ENCODE results near the gene INHA. TPM values are rescaled to one million over a fixed set of nuclear protein-coding genes. Genes with fewer than 3 reads are reported as not detected.

Gene INHA
- total RNA-seq, 2 experiments from 2014 or later: not detected

GRCh38 chr2:219541611-219542180, 30.4 kb upstream of the INHA start:
- Mint-ChIP-seq H3K27me3 (no peaks in the 10 kb centered on the region), H3K9me3 (ENCODE audit: low read depth) (no peaks in the 10 kb centered on the region), H3K36me3 (ENCODE audit: low read depth) (peaks cover 11% of the 10 kb centered on the region), H3K4me3 (peak overlapping the region; percentile 87), H3K27ac (no peak overlapping the region), H3K4me1 (peaks cover 22% of the 10 kb centered on the region)
- ATAC-seq (peak; percentile 43), DNase-seq (peak; percentile 93)
- intact Hi-C loops (cut with DNase I, micrococcal nuclease): loop anchor here (1.0 to 10.0 kb wide), 10 partner anchors 101 to 1137 kb away; partner anchors contain the start of genes CNOT9 (in 1 of the 2), CNPPD1 (in 1 of the 2), NHEJ1 (in 1 of the 2) and TUBA4A (in 1 of the 2)
- ChIA-PET POLR2A (no interaction called here), CTCF (interaction anchor here (0.6 to 6.9 kb wide), 29 partner anchors 10 to 1382 kb away, joined by 3 to 55 read pairs (median 5); partner anchors contain the start of genes GMPPA and STK11IP)

GRCh38 chr2:219542931-219543595, 29.0 kb upstream of the INHA start:
- DNase-seq: no peak
- CTCF ChIA-PET: interaction anchor here (0.6 to 6.9 kb wide), 14 partner anchors 10 to 1265 kb away, joined by 3 to 55 read pairs (median 10); partner anchors contain the start of genes GMPPA, INHA and STK11IP
- intact Hi-C loops (cut with DNase I, micrococcal nuclease): loop anchor here (1.0 to 10.0 kb wide), 13 partner anchors 9 to 1138 kb away; partner anchors contain the start of genes GMPPA (in 2 of the 2), STK11IP (in 2 of the 2), CNOT9 (in 1 of the 2) and CNPPD1 (in 1 of the 2)
- H3K4me1 Mint-ChIP-seq: peaks cover 22% of the 10 kb centered on the region
- H3K27ac Mint-ChIP-seq: peak overlapping the region; percentile 66
- ATAC-seq: peak; percentile 56
- H3K9me3 Mint-ChIP-seq (ENCODE audit: low read depth): no peaks in the 10 kb centered on the region
- POLR2A ChIA-PET: interaction anchor here (0.8 to 1.0 kb wide), 2 partner anchors 45 to 104 kb away, joined by 3 read pairs; partner anchors contain the start of gene GMPPA
- no peaks in the 10 kb centered on the region for H3K27me3 Mint-ChIP-seq
- peak overlapping the region; percentile 87 for H3K4me3 Mint-ChIP-seq
- H3K36me3 Mint-ChIP-seq (ENCODE audit: low read depth): peaks cover 11% of the 10 kb centered on the region

GRCh38 chr2:219543596-219544358, 28.3 kb upstream of the INHA start, which contains the start of the genes CHPF and TMEM198:
TSS of gene CHPF (minus strand) at chr2:219543809. CDS start at chr2:219543538, 271 bp downstream.
TSS of gene TMEM198 (plus strand) at chr2:219544028. CDS start at chr2:219544728, 700 bp downstream.
- POLR2A ChIA-PET: interaction anchor here (0.8 to 1.0 kb wide), 2 partner anchors 46 to 105 kb away, joined by 3 read pairs; partner anchors contain the start of gene GMPPA
- Mint-ChIP-seq H3K9me3 (ENCODE audit: low read depth) (no peaks in the 10 kb centered on the region), H3K4me1 (peaks cover 22% of the 10 kb centered on the region), H3K4me3 (peak within 1 kb of the TSS; percentile 87), H3K27me3 (no peaks in the 10 kb centered on the region), H3K27ac (peak within 1 kb of the TSS; percentile 66), H3K36me3 (ENCODE audit: low read depth) (peaks cover 11% of the 10 kb centered on the region)
- DNase-seq (peak; percentile 98), ATAC-seq (peak; percentile 85)
- intact Hi-C loops (cut with DNase I, micrococcal nuclease): loop anchor here (1.0 to 10.0 kb wide), 13 partner anchors 9 to 1139 kb away; partner anchors contain the start of genes GMPPA (in 2 of the 2), STK11IP (in 2 of the 2), CNOT9 (in 1 of the 2) and CNPPD1 (in 1 of the 2)
- CTCF ChIA-PET: interaction anchor here (0.6 to 6.9 kb wide), 12 partner anchors 9 to 260 kb away, joined by 3 to 55 read pairs (median 8); partner anchors contain the start of genes GMPPA, INHA and STK11IP

GRCh38 chr2:219544567-219544966, 27.5 kb upstream of the INHA start:
- POLR2A ChIA-PET: no interaction called here
- DNase-seq: no peak
- Mint-ChIP-seq H3K4me1 (peaks cover 22% of the 10 kb centered on the region), H3K27ac (no peak overlapping the region), H3K9me3 (ENCODE audit: low read depth) (no peaks in the 10 kb centered on the region), H3K4me3 (peak overlapping the region; percentile 87), H3K27me3 (no peaks in the 10 kb centered on the region), H3K36me3 (ENCODE audit: low read depth) (peaks cover 6% of the 10 kb centered on the region)
- CTCF ChIA-PET: interaction anchor here (0.6 to 6.9 kb wide), 9 partner anchors 15 to 144 kb away, joined by 3 to 55 read pairs (median 4); partner anchors contain the start of genes GMPPA and STK11IP
- intact Hi-C loops (cut with DNase I, micrococcal nuclease): loop anchor here in 1 of 2 experiments (5.0 to 10.0 kb wide), 7 partner anchors 247 to 1140 kb away; partner anchors contain the start of genes CNOT9, NHEJ1, TUBA4A and TUBA4B
- ATAC-seq: no peak

- intact Hi-C loops (cut with DNase I, micrococcal nuclease): loop anchor here in 1 of 2 experiments (10.0 kb wide), 2 partner anchors 291 to 1141 kb away; partner anchors contain the start of genes TUBA4A and TUBA4B
- Mint-ChIP-seq H3K9me3 (ENCODE audit: low read depth) (no peaks in the 10 kb centered on the region), H3K4me3 (peak overlapping the region; percentile 87), H3K27ac (no peak overlapping the region), H3K27me3 (no peaks in the 10 kb centered on the region), H3K4me1 (peaks cover 22% of the 10 kb centered on the region), H3K36me3 (ENCODE audit: low read depth) (peaks cover 6% of the 10 kb centered on the region)
- ATAC-seq (no peak), DNase-seq (no peak)
- ChIA-PET CTCF (interaction anchor here (0.8 to 6.9 kb wide), 5 partner anchors 16 to 101 kb away, joined by 3 to 55 read pairs (median 4); partner anchors contain the start of gene GMPPA), POLR2A (no interaction called here)
These were observed 26.7 kb upstream of the INHA start for GRCh38 chr2:219545295-219545942.

GRCh38 chr2:219545943-219546352, 26.2 kb upstream of the INHA start:
- CTCF ChIA-PET: interaction anchor here (1.5 to 6.9 kb wide), 3 partner anchors 16 to 97 kb away, joined by 4 to 55 read pairs (median 15); partner anchors contain the start of gene GMPPA
- H3K4me3 Mint-ChIP-seq: no peak overlapping the region
- intact Hi-C loops (cut with DNase I, micrococcal nuclease): loop anchor here in 1 of 2 experiments (10.0 kb wide), 2 partner anchors 291 to 1141 kb away; partner anchors contain the start of genes TUBA4A and TUBA4B

GRCh38 chr2:219547621-219548020, 24.5 kb upstream of the INHA start:
- H3K4me1 Mint-ChIP-seq: peaks cover 13% of the 10 kb centered on the region
- ATAC-seq (no peak), DNase-seq (no peak)
- CTCF ChIA-PET: interaction anchor here (0.7 kb wide), 1 partner anchor 238 kb away, joined by 3 read pairs; no protein-coding TSS in a partner anchor
- H3K9me3 Mint-ChIP-seq (ENCODE audit: low read depth): no peaks in the 10 kb centered on the region
- H3K27ac Mint-ChIP-seq: no peak overlapping the region
- no peak overlapping the region for H3K4me3 Mint-ChIP-seq
- intact Hi-C loops (cut with DNase I, micrococcal nuclease): loop anchor here in 1 of 2 experiments (10.0 kb wide), 2 partner anchors 293 to 1143 kb away; partner anchors contain the start of genes TUBA4A and TUBA4B
- POLR2A ChIA-PET: no interaction called here
- H3K36me3 Mint-ChIP-seq (ENCODE audit: low read depth): no peaks in the 10 kb centered on the region
- H3K27me3 Mint-ChIP-seq: peaks cover 7% of the 10 kb centered on the region

More at GRCh38 chr2:219545943-219546352, 26.2 kb upstream of the INHA start:
- peaks cover 3% of the 10 kb centered on the region for H3K27me3 Mint-ChIP-seq
- POLR2A ChIA-PET: no interaction called here
- peaks cover 6% of the 10 kb centered on the region for H3K36me3 Mint-ChIP-seq (ENCODE audit: low read depth)
- no peak for DNase-seq
- H3K27ac Mint-ChIP-seq: no peak overlapping the region
- no peaks in the 10 kb centered on the region for H3K9me3 Mint-ChIP-seq (ENCODE audit: low read depth)
- ATAC-seq: no peak
- H3K4me1 Mint-ChIP-seq: peaks cover 22% of the 10 kb centered on the region

GRCh38 chr2:219548990-219549389, 23.1 kb upstream of the INHA start:
- Mint-ChIP-seq H3K4me1 (peaks cover 13% of the 10 kb centered on the region), H3K36me3 (ENCODE audit: low read depth) (no peaks in the 10 kb centered on the region), H3K27me3 (peaks cover 18% of the 10 kb centered on the region), H3K9me3 (ENCODE audit: low read depth) (no peaks in the 10 kb centered on the region), H3K4me3 (no peak overlapping the region), H3K27ac (no peak overlapping the region)
- CTCF ChIA-PET: interaction anchor here (0.5 to 0.8 kb wide), 4 partner anchors 11 to 294 kb away, joined by 3 to 4 read pairs (median 4); no protein-coding TSS in a partner anchor
- intact Hi-C loops (cut with DNase I, micrococcal nuclease): loop anchor here in 1 of 2 experiments (10.0 kb wide), 2 partner anchors 294 to 1144 kb away; partner anchors contain the start of genes TUBA4A and TUBA4B
- POLR2A ChIA-PET: no interaction called here
- DNase-seq (no peak), ATAC-seq (no peak)

GRCh38 chr2:219549619-219550018, 22.5 kb upstream of the INHA start:
- intact Hi-C loops (cut with DNase I, micrococcal nuclease): loop anchor here in 1 of 2 experiments (10.0 kb wide), 2 partner anchors 295 to 1145 kb away; partner anchors contain the start of genes TUBA4A and TUBA4B
- Mint-ChIP-seq H3K27ac (no peak overlapping the region), H3K4me1 (peaks cover 7% of the 10 kb centered on the region)

More at GRCh38 chr2:219549619-219550018, 22.5 kb upstream of the INHA start:
- DNase-seq (no peak), ATAC-seq (no peak)
- ChIA-PET POLR2A (no interaction called here), CTCF (interaction anchor here (0.5 kb wide), 1 partner anchor 295 kb away, joined by 3 read pairs; no protein-coding TSS in a partner anchor)
- Mint-ChIP-seq H3K4me3 (no peak overlapping the region), H3K36me3 (ENCODE audit: low read depth) (no peaks in the 10 kb centered on the region), H3K27me3 (peaks cover 22% of the 10 kb centered on the region), H3K9me3 (ENCODE audit: low read depth) (no peaks in the 10 kb centered on the region)

Data from activated CD4-positive, alpha-beta T cell treated with anti-CD3 and anti-CD28 coated beads for 36 hours (primary cell).